Transverse colon (tissue), 4 donors: ENCODE results near the gene F10. TPM values are rescaled to one million over a fixed set of nuclear protein-coding genes. Genes with fewer than 3 reads are reported as not detected.
A peak's percentile ranks its signal among the peaks of the same experiment; 100 is the strongest.

Experiments used
- DNase-seq: peaks from one replicate; pipeline ENCODE4 v3.0.0-alpha.2; 2019
- H3K27ac ChIP-seq, 4 donors: fragments of 200-600 bp; sonication (generic); 2 replicates each; pipeline ENCODE4 v1.5.1; 2016 to 2018; ENCODE audit warnings: inconsistent platforms in 4 of 4
- H3K27me3 ChIP-seq: fragments of 200-600 bp; sonication (generic); 2 replicates; pipeline ENCODE4 v1.5.1; 2017; ENCODE audit warnings: inconsistent platforms
- H3K36me3 ChIP-seq, 4 donors: fragments of 200-600 bp; sonication (generic); 2 replicates each; pipeline ENCODE4 v1.5.1; 2017 to 2019; ENCODE audit warnings: inconsistent platforms in 4 of 4
- H3K4me1 ChIP-seq, 4 donors: fragments of 200-600 bp; sonication (generic); 2 replicates each; pipeline ENCODE4 v1.5.1; 2017 to 2020; ENCODE audit warnings: inconsistent platforms in 4 of 4
- H3K4me3 ChIP-seq, 4 donors: fragments of 200-600 bp; sonication (generic); 1 replicate in 1 of 4; 2 replicates in 3 of 4; pipeline versions ENCODE4 v1.5.1 to v1.6.1; 2017 to 2019; ENCODE audit warnings: inconsistent platforms in 4 of 4
- H3K9me3 ChIP-seq, 2 donors: fragments of 200-600 bp; sonication (generic); 2 replicates each; pipeline ENCODE4 v1.5.1; 2017 to 2019; ENCODE audit warnings: inconsistent platforms in 2 of 2
- EP300 ChIP-seq: sonication (generic); formaldehyde crosslinking; IDR thresholded peaks from one replicate; pipeline ENCODE4 v1.6.1; 2017; ENCODE audit warnings: antibody characterized with exemption, low read depth
- POLR2A ChIP-seq: fragments of 450-650 bp; IDR thresholded peaks from one replicate; pipeline ENCODE4 v1.6.1; 2016; ENCODE audit warnings: antibody characterized with exemption, mild to moderate bottlenecking, moderate library complexity
- POLR2AphosphoS5 ChIP-seq, 3 donors: sonication (generic); formaldehyde crosslinking; IDR thresholded peaks; one replicate each; pipeline ENCODE4 v1.6.1; 2016; ENCODE audit warnings: antibody characterized with exemption in 3 of 3
- WGBS, 2 donors: methylation state at CpG; one replicate each; pipeline ENCODE4 v1.1.5; 2018; ENCODE audit warnings: low coverage in 1 of 2; 5-methylcytosine and 5-hydroxymethylcytosine counted together
- in situ Hi-C, 4 donors: fragments of 200-750 bp; cut with MboI; loops; one replicate each; pipeline versions ENCODE4 v1.15.0 to v1.15.1; 2017; ENCODE audit warnings: low sequenced_read_pairs in 3 of 4, low pct_ligation_motif_present in 1 of 4, low pct_unique_long_range_greater_than_20kb in 1 of 4
- intact Hi-C: fragments of 100-400 bp; cut with DNase I; formaldehyde crosslinking; loops from one replicate; pipeline ENCODE4 v1.15.1; 2023; ENCODE audit warnings: low total_unique reads
- total RNA-seq, 4 donors: library from RNA; depleted of rRNA; stranded (reverse); fragments of >200 nt; gene quantifications; one replicate each; pipeline ENCODE4 v1.1.0, GENCODE V29; 2016
- TF ChIP-seq, protein P1 (sequence below), 5 experiments: fragments of 200-600 bp in 3 of 5; fragments of 450-650 bp in 2 of 5; sonication (generic) in 3 of 5; IDR thresholded peaks; 1 replicate in 2 of 5; 2 replicates in 3 of 5; pipeline ENCODE4 v1.5.1; 2016 to 2017; ENCODE audit warnings: antibody characterized with exemption in 5 of 5, inconsistent platforms in 3 of 5, mild to moderate bottlenecking in 2 of 5, moderate library complexity in 1 of 5

F10 gene
- total RNA-seq, 4 donors from 2014 or later = 0.60 to 4.6 (median 3.4) TPM

DNA sequence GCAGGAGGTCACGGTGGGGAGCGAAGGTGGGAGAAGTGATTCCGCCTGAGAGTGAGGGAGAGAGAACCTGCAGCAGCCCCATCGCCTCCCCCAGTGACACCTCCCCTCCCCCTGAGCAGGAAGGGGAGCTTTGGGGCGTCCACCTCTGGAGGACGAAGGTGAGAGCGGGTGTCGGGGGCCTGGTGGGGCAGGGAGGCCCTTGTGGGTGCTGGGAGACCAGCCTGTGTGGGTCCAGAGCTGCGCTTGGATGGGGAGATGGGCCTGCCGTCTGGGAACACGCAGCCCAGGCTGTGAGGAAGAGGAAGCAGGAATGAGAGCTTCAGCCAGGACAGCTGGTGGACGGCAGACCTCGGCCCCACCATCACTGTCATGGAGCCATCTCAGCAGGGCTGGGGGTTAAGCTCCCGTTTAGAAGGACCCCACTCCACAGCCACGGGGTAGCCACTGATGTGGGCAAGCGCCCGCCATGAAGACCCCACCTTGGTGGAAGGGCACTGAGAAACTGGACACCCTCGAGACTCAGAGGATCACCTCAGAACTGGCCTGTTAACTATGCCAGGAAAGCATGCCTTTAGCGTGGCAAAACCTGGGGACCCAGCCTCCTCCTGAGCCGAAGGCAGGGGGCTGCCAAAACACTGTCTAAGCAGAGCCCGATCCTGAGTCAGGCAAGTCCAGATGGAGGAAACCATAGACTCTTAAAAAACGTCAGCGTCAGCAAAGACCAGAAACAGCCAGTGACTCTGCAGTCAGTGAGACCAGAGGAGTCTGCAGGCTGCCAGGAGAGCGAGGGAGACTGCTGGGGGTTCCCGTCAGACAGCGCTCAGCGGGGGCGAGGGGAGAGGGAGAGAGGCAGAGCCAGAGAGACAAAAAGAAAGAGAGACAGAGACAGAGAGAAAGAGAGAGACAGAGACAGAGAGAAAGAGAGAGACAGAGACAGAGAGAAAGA is 29.4 kb downstream of the F10 start:
- 55 to 70% methylated on average over 4 to 28 of the region's 28 CpGs for WGBS, 2 donors
- no peaks in the 10 kb centered on the region for H3K9me3 ChIP-seq
- intact Hi-C loops (no loop called here), in situ Hi-C loops (no loop called here)
- peaks cover 7 to 23% (median 13%) of the 10 kb centered on the region in 4 donors for H3K4me1 ChIP-seq
- no peak overlapping the region for H3K27ac ChIP-seq
- no peaks in the 10 kb centered on the region for H3K36me3 ChIP-seq
- H3K4me3 ChIP-seq = peak overlapping the region in 1 of 4 donors; percentile 53
- H3K27me3 ChIP-seq = peaks cover 10% of the 10 kb centered on the region
- no peak for DNase-seq
- no peak for TF ChIP-seq POLR2AphosphoS5 (IDR thresholded peaks at IDR 0.05)
- no peak for TF ChIP-seq POLR2A
- TF ChIP-seq, protein P1, sequence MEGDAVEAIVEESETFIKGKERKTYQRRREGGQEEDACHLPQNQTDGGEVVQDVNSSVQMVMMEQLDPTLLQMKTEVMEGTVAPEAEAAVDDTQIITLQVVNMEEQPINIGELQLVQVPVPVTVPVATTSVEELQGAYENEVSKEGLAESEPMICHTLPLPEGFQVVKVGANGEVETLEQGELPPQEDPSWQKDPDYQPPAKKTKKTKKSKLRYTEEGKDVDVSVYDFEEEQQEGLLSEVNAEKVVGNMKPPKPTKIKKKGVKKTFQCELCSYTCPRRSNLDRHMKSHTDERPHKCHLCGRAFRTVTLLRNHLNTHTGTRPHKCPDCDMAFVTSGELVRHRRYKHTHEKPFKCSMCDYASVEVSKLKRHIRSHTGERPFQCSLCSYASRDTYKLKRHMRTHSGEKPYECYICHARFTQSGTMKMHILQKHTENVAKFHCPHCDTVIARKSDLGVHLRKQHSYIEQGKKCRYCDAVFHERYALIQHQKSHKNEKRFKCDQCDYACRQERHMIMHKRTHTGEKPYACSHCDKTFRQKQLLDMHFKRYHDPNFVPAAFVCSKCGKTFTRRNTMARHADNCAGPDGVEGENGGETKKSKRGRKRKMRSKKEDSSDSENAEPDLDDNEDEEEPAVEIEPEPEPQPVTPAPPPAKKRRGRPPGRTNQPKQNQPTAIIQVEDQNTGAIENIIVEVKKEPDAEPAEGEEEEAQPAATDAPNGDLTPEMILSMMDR (IDR thresholded peaks at IDR 0.05) = no peak
- TF ChIP-seq EP300 = no peak

DNA sequence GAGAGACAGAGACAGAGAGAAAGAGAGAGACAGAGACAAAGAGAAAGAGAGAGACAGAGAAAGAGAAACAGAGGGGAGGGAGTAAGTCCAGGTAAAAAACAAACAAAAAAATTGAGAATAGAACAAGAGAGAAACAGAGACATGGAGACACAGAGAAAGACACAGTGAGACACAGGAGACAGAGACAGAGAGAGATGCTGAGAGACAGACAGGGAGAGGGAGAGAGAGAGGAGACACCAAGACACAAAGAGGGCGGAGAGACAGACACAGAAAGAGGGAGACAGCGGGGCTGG is 30.0 kb downstream of the F10 start:
- intact Hi-C loops (no loop called here), in situ Hi-C loops (no loop called here)
- no peak for DNase-seq
- Histone ChIP-seq H3K4me1 (peaks cover 7 to 23% (median 13%) of the 10 kb centered on the region in 4 donors), H3K36me3 (no peaks in the 10 kb centered on the region), H3K27me3 (peaks cover 10% of the 10 kb centered on the region), H3K27ac (no peak overlapping the region), H3K4me3 (peak overlapping the region in 3 of 4 donors; percentile 23 to 53 (median 34)), H3K9me3 (no peaks in the 10 kb centered on the region)
- 23 to 41% methylated on average over 2 of the region's 2 CpGs for WGBS, 2 donors
- no peak for TF ChIP-seq POLR2A
- no peak for TF ChIP-seq EP300
- TF ChIP-seq, protein P1 (IDR thresholded peaks at IDR 0.05) = no peak
- no peak for TF ChIP-seq POLR2AphosphoS5 (IDR thresholded peaks at IDR 0.05)

DNA sequence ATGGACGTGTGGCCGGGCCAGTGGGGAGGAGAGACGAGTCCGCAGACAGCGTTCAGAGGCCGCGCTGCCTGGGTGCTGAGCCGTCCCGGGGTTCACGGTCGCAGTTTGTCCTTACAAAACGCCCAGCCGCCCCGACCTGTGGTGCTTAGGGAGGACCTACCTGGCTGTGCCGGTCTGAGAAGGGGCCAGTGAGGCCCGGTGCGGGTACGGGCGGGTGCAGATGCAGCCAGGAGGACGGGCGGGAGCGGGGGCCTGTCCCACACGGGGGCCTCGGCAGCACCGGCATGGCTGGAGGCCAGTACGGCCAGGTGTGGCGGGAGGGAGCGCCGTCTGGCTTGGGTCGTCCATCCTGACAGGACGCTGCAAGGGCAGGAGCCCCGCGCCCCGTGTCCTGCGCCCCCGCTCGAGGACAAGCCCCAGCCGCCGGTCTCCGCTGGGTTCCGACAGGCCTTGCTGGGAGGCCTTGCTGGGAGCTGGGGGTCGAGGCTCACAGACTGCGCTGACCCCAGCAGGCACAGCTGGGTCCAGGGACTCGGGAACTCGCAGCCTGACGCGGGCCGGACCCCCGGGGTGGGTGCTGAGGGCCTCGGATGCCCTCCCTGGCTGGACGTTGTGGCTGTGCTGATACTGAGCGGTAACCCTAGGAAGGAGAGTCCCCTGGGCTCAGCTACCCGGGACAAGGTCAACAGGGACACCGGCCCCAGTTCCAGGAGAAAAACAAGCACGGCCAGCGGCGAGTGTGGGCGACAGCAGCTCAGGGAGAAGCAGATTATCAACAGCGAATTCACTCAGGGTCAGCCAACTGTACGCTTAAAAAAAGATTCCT is 30.6 kb downstream of the F10 start:
- Histone ChIP-seq H3K36me3 (no peaks in the 10 kb centered on the region), H3K4me3 (peak overlapping the region; percentile 7 to 53 (median 28)), H3K27ac (peak overlapping the region; percentile 56 to 84 (median 67)), H3K9me3 (no peaks in the 10 kb centered on the region), H3K4me1 (peaks cover 7 to 23% (median 13%) of the 10 kb centered on the region in 4 donors), H3K27me3 (peaks cover 10% of the 10 kb centered on the region)
- intact Hi-C loops (no loop called here), in situ Hi-C loops (no loop called here)
- DNase-seq = peak; percentile 42
- 16 to 19% methylated on average over 7 to 54 of the region's 60 CpGs for WGBS, 2 donors
- TF ChIP-seq EP300 (no peak), POLR2A (no peak), POLR2AphosphoS5 (IDR thresholded peaks at IDR 0.05) (no peak)
- TF ChIP-seq, protein P1 (IDR thresholded peaks at IDR 0.05) = no peak
